ENCODE measurements around the gene SMG5.

The SMG5 gene

GRCh38 chr1:156279837-156280236, 2.8 kb downstream of the SMG5 start:
- H3K27ac ChIP-seq, result no peak overlapping the region
- TF ChIP-seq CTCF (IDR thresholded peaks at IDR 0.05) (no peak), ZFX (IDR thresholded peaks at IDR 0.05; ENCODE audit: borderline replicate concordance) (no peak)

- TF ChIP-seq ZFX (IDR thresholded peaks at IDR 0.05; ENCODE audit: borderline replicate concordance) (no peak), CTCF (IDR thresholded peaks at IDR 0.05) (no peak)
- H3K27ac ChIP-seq, result no peak overlapping the region
Measured at GRCh38 chr1:156276966-156277381, 5.7 kb downstream of the SMG5 start.

- TF ChIP-seq CTCF (IDR thresholded peaks at IDR 0.05) (no peak), ZFX (IDR thresholded peaks at IDR 0.05; ENCODE audit: borderline replicate concordance) (no peak)
Measured at GRCh38 chr1:156276532-156276931, 6.1 kb downstream of the SMG5 start.

GRCh38 chr1:156270314-156270713, 12.3 kb downstream of the SMG5 start:
- TF ChIP-seq CTCF (IDR thresholded peaks at IDR 0.05) (no peak), ZFX (IDR thresholded peaks at IDR 0.05; ENCODE audit: borderline replicate concordance) (no peak)
- no peak overlapping the region for H3K27ac ChIP-seq

More at GRCh38 chr1:156276532-156276931, 6.1 kb downstream of the SMG5 start:
- H3K27ac ChIP-seq, result no peak overlapping the region

- H3K27ac ChIP-seq, result no peak overlapping the region
- TF ChIP-seq ZFX (IDR thresholded peaks at IDR 0.05; ENCODE audit: borderline replicate concordance), result no peak
- TF ChIP-seq CTCF (IDR thresholded peaks at IDR 0.05), result no peak
Measured at GRCh38 chr1:156268336-156268735, 14.3 kb downstream of the SMG5 start.

GRCh38 chr1:156266051-156266450, 16.6 kb downstream of the SMG5 start:
- no peak overlapping the region for H3K27ac ChIP-seq
- no peak for TF ChIP-seq ZFX (IDR thresholded peaks at IDR 0.05; ENCODE audit: borderline replicate concordance)
- no peak for TF ChIP-seq CTCF (IDR thresholded peaks at IDR 0.05)

GRCh38 chr1:156263288-156263655, 19.4 kb downstream of the SMG5 start:
- TF ChIP-seq ZFX (IDR thresholded peaks at IDR 0.05; ENCODE audit: borderline replicate concordance), result no peak
- no peak for TF ChIP-seq CTCF (IDR thresholded peaks at IDR 0.05)
- no peak overlapping the region for H3K27ac ChIP-seq
